ENCODE data around the gene OSBPL1A.
"Not testable (repeated sequence)": the region's sequence is repeated elsewhere in the genome, so short reads cannot be mapped to it uniquely, and the experiment has no call there.

Gene OSBPL1A

GRCh38 chr18:24396082-24396633 is 1.5 kb downstream of the OSBPL1A start:
- DNase-seq: no peak

- DNase-seq: no peak
Measured at GRCh38 chr18:24395049-24395795, 2.4 kb downstream of the OSBPL1A start.

- DNase-seq: no peak
Measured at GRCh38 chr18:24388957-24389356, 8.7 kb downstream of the OSBPL1A start.

- no peak for DNase-seq
Measured at GRCh38 chr18:24386681-24387080, 10.9 kb downstream of the OSBPL1A start.

- no peak for DNase-seq
Measured at GRCh38 chr18:24381126-24381525, 16.5 kb downstream of the OSBPL1A start.

- no peak for DNase-seq
Measured at GRCh38 chr18:24380163-24380747, 17.4 kb downstream of the OSBPL1A start.

GRCh38 chr18:24378598-24378997 is 19.0 kb downstream of the OSBPL1A start:
- DNase-seq: no peak

GRCh38 chr18:24376531-24376930 is 21.1 kb downstream of the OSBPL1A start:
- DNase-seq: not testable (repeated sequence)

- no peak for DNase-seq
Measured at GRCh38 chr18:24373328-24373727, 24.3 kb downstream of the OSBPL1A start.

- DNase-seq: no peak
Measured at GRCh38 chr18:24372279-24372872, 25.2 kb downstream of the OSBPL1A start.

GRCh38 chr18:24370120-24370519 is 27.5 kb downstream of the OSBPL1A start:
- DNase-seq: no peak

- no peak for DNase-seq
Measured at GRCh38 chr18:24369426-24369825, 28.2 kb downstream of the OSBPL1A start.

- no peak for DNase-seq
Measured at GRCh38 chr18:24368749-24369148, 28.9 kb downstream of the OSBPL1A start.

- no peak for DNase-seq
Measured at GRCh38 chr18:24366328-24366727, 31.3 kb downstream of the OSBPL1A start.

GRCh38 chr18:24364177-24364576 is 33.4 kb downstream of the OSBPL1A start:
- no peak for DNase-seq

- DNase-seq: no peak
Measured at GRCh38 chr18:24362757-24363156, 34.9 kb downstream of the OSBPL1A start.

GRCh38 chr18:24359787-24360530 is 37.7 kb downstream of the OSBPL1A start:
- DNase-seq: peak; percentile 11 to 44

GRCh38 chr18:24354278-24354677 is 43.3 kb downstream of the OSBPL1A start:
- no peak for DNase-seq

- DNase-seq: no peak
Measured at GRCh38 chr18:24346254-24346653, 51.4 kb downstream of the OSBPL1A start.

GRCh38 chr18:24344509-24344908 is 53.1 kb downstream of the OSBPL1A start:
- no peak for DNase-seq

GRCh38 chr18:24342347-24342746 is 55.3 kb downstream of the OSBPL1A start:
- no peak for DNase-seq

- no peak for DNase-seq
Measured at GRCh38 chr18:24341361-24341760, 56.3 kb downstream of the OSBPL1A start.

- DNase-seq: no peak
Measured at GRCh38 chr18:24333084-24333483, 64.5 kb downstream of the OSBPL1A start.

Measured in NCI-H1930 (cell line).